Measurements from ENCODE around the gene LPAR3. TPM values are rescaled to one million over a fixed set of nuclear protein-coding genes. Genes with fewer than 3 reads are reported as not detected.

The LPAR3 gene
- total and polyA plus RNA-seq, 2 of the 13 experiments (the other 11 are each of a cell fraction or from before 2014, with no cell fraction given) = not detected

DNA sequence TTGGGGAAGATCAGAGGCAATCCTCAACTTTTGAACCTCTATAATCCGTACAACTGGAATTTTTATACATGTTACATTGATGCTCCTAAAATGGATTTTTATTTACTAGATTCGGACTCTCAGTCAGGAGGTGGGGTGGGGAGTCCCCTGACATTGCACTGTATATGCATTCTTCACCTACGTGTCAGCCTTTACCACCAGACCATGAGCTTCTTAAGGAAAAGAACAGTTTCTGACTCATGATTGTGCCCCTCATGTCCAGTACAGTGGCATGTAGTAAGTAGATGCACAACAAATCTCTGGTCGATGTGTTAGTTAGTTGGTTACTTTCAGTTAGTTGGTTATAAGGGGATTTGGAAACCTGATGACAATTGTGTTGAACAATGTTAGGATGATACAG is 15.4 kb downstream of the LPAR3 start:
- no peak overlapping the region for H3K4me3 ChIP-seq (replicated peaks in 1 of 3; ENCODE audit: insufficient read depth in 1 of 3, low read depth in 2 of 3, low read length in 3 of 3)
- FAIRE-seq = no peak
- peaks cover 4% of the 10 kb centered on the region; the same call in 1 of the 2 replicates for H3K9me3 ChIP-seq (ENCODE audit: low read length)
- ATAC-seq = no peak
- H3K79me2 ChIP-seq (ENCODE audit: insufficient read depth, low read length) = no peaks in the 10 kb centered on the region
- POLR2A ChIA-PET = no interaction called here
- TF ChIP-seq CBX2 (IDR thresholded peaks at IDR 0.05; ENCODE audit: low read depth, low read length) (no peak), CBX2 (CRISPR knock-in tag; IDR thresholded peaks at IDR 0.05; ENCODE audit: low read depth) (no peak), GABPA (IDR thresholded peaks at IDR 0.05; ENCODE audit: low read depth, low read length) (no peak), GABPA (CRISPR knock-in tag; IDR thresholded peaks at IDR 0.05; ENCODE audit: low read depth) (no peak), MIER3 (CRISPR knock-in tag; IDR thresholded peaks at IDR 0.05; ENCODE audit: borderline replicate concordance) (no peak), U2AF1 (optimal IDR thresholded peaks at IDR 0.05; ENCODE audit: low read depth, low read length) (no peak), TMF1 (CRISPR knock-in tag; IDR thresholded peaks at IDR 0.05; ENCODE audit: low read depth) (no peak), ZNF230 (CRISPR knock-in tag; IDR thresholded peaks at IDR 0.05) (no peak), ONECUT2 (CRISPR knock-in tag; IDR thresholded peaks at IDR 0.05) (no peak), UBTF (CRISPR knock-in tag; IDR thresholded peaks at IDR 0.05) (no peak), HHEX (CRISPR knock-in tag; IDR thresholded peaks at IDR 0.05) (no peak), LBX2 (CRISPR knock-in tag; IDR thresholded peaks at IDR 0.05; ENCODE audit: borderline replicate concordance) (no peak), ATAD3A (CRISPR knock-in tag; IDR thresholded peaks at IDR 0.05) (no peak), ZNF138 (CRISPR knock-in tag; IDR thresholded peaks at IDR 0.05; ENCODE audit: low read depth) (no peak), ARNTL (CRISPR knock-in tag; IDR thresholded peaks at IDR 0.05) (no peak)
- TF ChIP-seq, protein P1, sequence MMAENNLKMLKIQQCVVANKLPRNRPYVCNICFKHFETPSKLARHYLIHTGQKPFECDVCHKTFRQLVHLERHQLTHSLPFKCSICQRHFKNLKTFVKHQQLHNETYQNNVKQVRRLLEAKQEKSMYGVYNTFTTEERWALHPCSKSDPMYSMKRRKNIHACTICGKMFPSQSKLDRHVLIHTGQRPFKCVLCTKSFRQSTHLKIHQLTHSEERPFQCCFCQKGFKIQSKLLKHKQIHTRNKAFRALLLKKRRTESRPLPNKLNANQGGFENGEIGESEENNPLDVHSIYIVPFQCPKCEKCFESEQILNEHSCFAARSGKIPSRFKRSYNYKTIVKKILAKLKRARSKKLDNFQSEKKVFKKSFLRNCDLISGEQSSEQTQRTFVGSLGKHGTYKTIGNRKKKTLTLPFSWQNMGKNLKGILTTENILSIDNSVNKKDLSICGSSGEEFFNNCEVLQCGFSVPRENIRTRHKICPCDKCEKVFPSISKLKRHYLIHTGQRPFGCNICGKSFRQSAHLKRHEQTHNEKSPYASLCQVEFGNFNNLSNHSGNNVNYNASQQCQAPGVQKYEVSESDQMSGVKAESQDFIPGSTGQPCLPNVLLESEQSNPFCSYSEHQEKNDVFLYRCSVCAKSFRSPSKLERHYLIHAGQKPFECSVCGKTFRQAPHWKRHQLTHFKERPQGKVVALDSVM (CRISPR knock-in tag; IDR thresholded peaks at IDR 0.05) = no peak
- TF ChIP-seq, protein P2, sequence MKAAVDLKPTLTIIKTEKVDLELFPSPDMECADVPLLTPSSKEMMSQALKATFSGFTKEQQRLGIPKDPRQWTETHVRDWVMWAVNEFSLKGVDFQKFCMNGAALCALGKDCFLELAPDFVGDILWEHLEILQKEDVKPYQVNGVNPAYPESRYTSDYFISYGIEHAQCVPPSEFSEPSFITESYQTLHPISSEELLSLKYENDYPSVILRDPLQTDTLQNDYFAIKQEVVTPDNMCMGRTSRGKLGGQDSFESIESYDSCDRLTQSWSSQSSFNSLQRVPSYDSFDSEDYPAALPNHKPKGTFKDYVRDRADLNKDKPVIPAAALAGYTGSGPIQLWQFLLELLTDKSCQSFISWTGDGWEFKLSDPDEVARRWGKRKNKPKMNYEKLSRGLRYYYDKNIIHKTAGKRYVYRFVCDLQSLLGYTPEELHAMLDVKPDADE (CRISPR knock-in tag; IDR thresholded peaks at IDR 0.05) = no peak
- H3K4me2 ChIP-seq (ENCODE audit: low read depth, low read length) = no peak overlapping the region
- BruUV-seq (replicated peaks) = no TSS peak
- H3K27ac ChIP-seq (ENCODE audit: extremely low read length, insufficient read depth, low read length) = no peak overlapping the region
- intact Hi-C loops (cut with micrococcal nuclease; ENCODE audit: unreplicated experiment) (no loop called here), in situ Hi-C loops (cut with HindIII; ENCODE audit: extremely low pct_ligation_motif_present, low pct_unique_long_range_greater_than_20kb) (no loop called here)
- 1% methylated on average over 4 of the region's 4 CpGs for WGBS (ENCODE audit: low lambda C conversion rate)
- no peak for DNase-seq (ENCODE audit: low spot score)
- CTCF ChIA-PET (ENCODE audit: low intra/inter-chr PET ratio, low total read pairs) = no interaction called here
- H4K20me1 ChIP-seq (ENCODE audit: insufficient read depth, low read length) = no peaks in the 10 kb centered on the region
- H3K4me1 ChIP-seq (ENCODE audit: insufficient read depth, low read length) = no peaks in the 10 kb centered on the region
- no peak overlapping the region for H3K9ac ChIP-seq (ENCODE audit: insufficient read depth, low read depth, low read length)
- H2AFZ ChIP-seq (ENCODE audit: low read length) = no peak overlapping the region
- no peaks in the 10 kb centered on the region; a peak in 1 of 5 replicates for H3K27me3 ChIP-seq (ENCODE audit: control insufficient read depth in 1 of 2, insufficient read depth in 2 of 2, low read length in 2 of 2)
- no peaks in the 10 kb centered on the region for H3K36me3 ChIP-seq (replicated peaks in 1 of 2; ENCODE audit: control insufficient read depth in 1 of 2, insufficient read depth in 2 of 2, low read length in 2 of 2)

Measured in HepG2 (cell line).